Measurements from ENCODE around the gene PHF14. TPM values are rescaled to one million over a fixed set of nuclear protein-coding genes. Genes with fewer than 3 reads are reported as not detected.

Gene PHF14
- polyA plus RNA-seq, 3 donors: 4.8 to 7.4 (median 5.4) TPM

- Histone ChIP-seq H4K20me1 (ENCODE audit: insufficient read depth, low read length) (no peaks in the 10 kb centered on the region), H3K4me3 (replicated peaks in 1 of 3; ENCODE audit: low read depth in 2 of 3, low read length in 3 of 3) (no peak overlapping the region), H3K4me1 (ENCODE audit: control insufficient read depth in 1 of 2, insufficient read depth in 2 of 2, low read length in 2 of 2) (no peaks in the 10 kb centered on the region), H3K4me2 (replicated peaks; ENCODE audit: extremely low read depth, low read length, poor library complexity, severe bottlenecking) (no peak overlapping the region), H2AFZ (ENCODE audit: insufficient read depth, low read depth, low read length, poor library complexity, severe bottlenecking) (no peak overlapping the region), H3K9me3 (replicated peaks in 1 of 2; ENCODE audit: control insufficient read depth in 1 of 2, insufficient read depth in 1 of 2, low read length in 2 of 2) (no peaks in the 10 kb centered on the region), H3K79me2 (ENCODE audit: insufficient read depth, low read length) (no peaks in the 10 kb centered on the region), H3K36me3 (replicated peaks in 1 of 2; ENCODE audit: control insufficient read depth in 1 of 2, insufficient read depth in 2 of 2, low read length in 2 of 2) (no peaks in the 10 kb centered on the region), H3K27ac (ENCODE audit: low read depth in 1 of 2, low read length in 2 of 2) (no peak overlapping the region), H3K27me3 (ENCODE audit: control insufficient read depth in 2 of 2, insufficient read depth in 2 of 2, low read length in 2 of 2) (no peaks in the 10 kb centered on the region), H3K9ac (ENCODE audit: insufficient read depth, low read length, poor library complexity, severe bottlenecking) (no peak overlapping the region)
- Mint-ChIP-seq H3K9me3 (peaks cover 0 to 1% (median 0%) of the 10 kb centered on the region in 7 donors), H3K36me3 (no peaks in the 10 kb centered on the region), H3K4me1 (no peaks in the 10 kb centered on the region), H3K27ac (no peak overlapping the region), H3K27me3 (ENCODE audit: low read depth in 3 of 3) (no peaks in the 10 kb centered on the region), H3K4me3 (no peak overlapping the region)
- TF ChIP-seq, protein P1, sequence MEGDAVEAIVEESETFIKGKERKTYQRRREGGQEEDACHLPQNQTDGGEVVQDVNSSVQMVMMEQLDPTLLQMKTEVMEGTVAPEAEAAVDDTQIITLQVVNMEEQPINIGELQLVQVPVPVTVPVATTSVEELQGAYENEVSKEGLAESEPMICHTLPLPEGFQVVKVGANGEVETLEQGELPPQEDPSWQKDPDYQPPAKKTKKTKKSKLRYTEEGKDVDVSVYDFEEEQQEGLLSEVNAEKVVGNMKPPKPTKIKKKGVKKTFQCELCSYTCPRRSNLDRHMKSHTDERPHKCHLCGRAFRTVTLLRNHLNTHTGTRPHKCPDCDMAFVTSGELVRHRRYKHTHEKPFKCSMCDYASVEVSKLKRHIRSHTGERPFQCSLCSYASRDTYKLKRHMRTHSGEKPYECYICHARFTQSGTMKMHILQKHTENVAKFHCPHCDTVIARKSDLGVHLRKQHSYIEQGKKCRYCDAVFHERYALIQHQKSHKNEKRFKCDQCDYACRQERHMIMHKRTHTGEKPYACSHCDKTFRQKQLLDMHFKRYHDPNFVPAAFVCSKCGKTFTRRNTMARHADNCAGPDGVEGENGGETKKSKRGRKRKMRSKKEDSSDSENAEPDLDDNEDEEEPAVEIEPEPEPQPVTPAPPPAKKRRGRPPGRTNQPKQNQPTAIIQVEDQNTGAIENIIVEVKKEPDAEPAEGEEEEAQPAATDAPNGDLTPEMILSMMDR (IDR thresholded peaks at IDR 0.05): no peak
- no peak for DNase-seq
- intact Hi-C loops (cut with micrococcal nuclease): no loop called here
- WGBS (ENCODE audit: insufficient coverage): no CpG with 5 or more reads among the region's 1 CpG
Observed at GRCh38 chr7:11203224-11203623, 229.6 kb downstream of the PHF14 start.

DNA sequence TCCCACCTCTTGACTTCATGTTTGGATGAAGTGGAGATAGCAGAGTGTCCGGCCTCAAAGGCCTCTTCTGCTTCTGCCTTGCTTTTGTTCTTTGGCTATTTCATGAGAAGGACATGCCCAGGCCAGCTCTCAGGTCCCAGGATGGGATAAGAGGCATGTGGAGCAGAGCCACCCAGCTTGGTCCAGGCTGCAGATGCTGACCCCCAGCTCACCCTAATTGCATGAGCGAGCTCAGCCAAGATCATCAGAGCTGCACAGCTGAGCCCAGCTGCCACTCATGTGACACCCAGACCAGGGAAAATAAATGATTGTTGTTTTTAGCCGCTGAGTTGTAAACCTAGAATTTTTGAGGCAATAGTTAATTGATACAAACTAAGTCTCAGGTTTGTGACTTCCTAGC, 230.0 kb downstream of the PHF14 start:
- TF ChIP-seq, protein P1 (IDR thresholded peaks at IDR 0.05): no peak
- no peak overlapping the region for H2AFZ ChIP-seq (ENCODE audit: insufficient read depth, low read depth, low read length, poor library complexity, severe bottlenecking)
- intact Hi-C loops (cut with micrococcal nuclease): no loop called here
- no peak for DNase-seq
- no peak overlapping the region for H3K4me3 Mint-ChIP-seq
- H3K9ac ChIP-seq (ENCODE audit: insufficient read depth, low read length, poor library complexity, severe bottlenecking): no peak overlapping the region
- no peaks in the 10 kb centered on the region for H3K4me1 Mint-ChIP-seq
- H3K27me3 ChIP-seq (ENCODE audit: control insufficient read depth in 2 of 2, insufficient read depth in 2 of 2, low read length in 2 of 2): no peaks in the 10 kb centered on the region
- H3K36me3 ChIP-seq (replicated peaks in 1 of 2; ENCODE audit: control insufficient read depth in 1 of 2, insufficient read depth in 2 of 2, low read length in 2 of 2): no peaks in the 10 kb centered on the region
- no peak overlapping the region for H3K4me3 ChIP-seq (replicated peaks in 1 of 3; ENCODE audit: low read depth in 2 of 3, low read length in 3 of 3)
- 100% methylated on average over 1 of the region's 3 CpGs for WGBS (ENCODE audit: insufficient coverage)
- no peak overlapping the region for H3K27ac ChIP-seq (ENCODE audit: low read depth in 1 of 2, low read length in 2 of 2)
- H3K27me3 Mint-ChIP-seq (ENCODE audit: low read depth in 3 of 3): no peaks in the 10 kb centered on the region
- no peaks in the 10 kb centered on the region for H3K9me3 ChIP-seq (replicated peaks in 1 of 2; ENCODE audit: control insufficient read depth in 1 of 2, insufficient read depth in 1 of 2, low read length in 2 of 2)
- H3K79me2 ChIP-seq (ENCODE audit: insufficient read depth, low read length): no peaks in the 10 kb centered on the region
- H3K4me1 ChIP-seq (ENCODE audit: control insufficient read depth in 1 of 2, insufficient read depth in 2 of 2, low read length in 2 of 2): no peaks in the 10 kb centered on the region
- peaks cover 0 to 1% (median 0%) of the 10 kb centered on the region in 7 donors for H3K9me3 Mint-ChIP-seq
- H4K20me1 ChIP-seq (ENCODE audit: insufficient read depth, low read length): no peaks in the 10 kb centered on the region
- H3K27ac Mint-ChIP-seq: no peak overlapping the region
- no peak overlapping the region for H3K4me2 ChIP-seq (replicated peaks; ENCODE audit: extremely low read depth, low read length, poor library complexity, severe bottlenecking)
- H3K36me3 Mint-ChIP-seq: no peaks in the 10 kb centered on the region

All from CD14-positive monocyte (primary cell).